GM12873 (cell line): ENCODE measurements around the gene UNC5C.

Experiments used
- TF ChIP-seq, protein P1 (sequence below): IDR thresholded peaks from 2 replicates; pipeline ENCODE4 v1.5.1; 2012; ENCODE audit warnings: low read depth, mild to moderate bottlenecking, moderate library complexity, low read length, control low read depth; ENCODE audit not compliant: insufficient read depth; ENCODE audit errors: missing control alignments

The UNC5C gene

DNA sequence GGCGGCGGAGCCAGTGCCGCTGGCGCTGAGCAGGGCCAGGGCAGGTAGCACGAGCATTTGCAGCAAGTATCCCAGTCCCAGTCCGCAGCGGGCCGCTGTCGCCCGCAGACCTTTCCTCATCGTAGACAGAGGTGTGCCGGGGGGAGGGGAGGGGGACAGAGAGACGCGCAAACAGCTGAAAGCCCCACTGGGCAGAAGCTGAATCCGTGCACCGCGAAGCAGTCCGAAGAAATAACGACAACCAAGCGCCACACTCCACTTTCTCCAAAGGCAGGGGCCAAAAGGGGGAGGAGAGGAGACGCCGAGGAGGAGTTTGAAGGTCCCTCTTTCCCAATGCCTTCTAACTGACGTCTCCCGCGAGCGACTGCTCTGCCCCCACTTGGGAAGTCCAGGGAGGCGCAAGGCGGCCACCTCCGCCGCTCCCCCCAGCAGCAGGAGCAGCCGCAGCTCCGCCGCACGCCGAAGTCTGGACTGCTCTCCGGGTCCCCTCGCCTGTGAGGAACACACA, at the start of gene UNC5C:
Gene UNC5C, minus strand, starts transcription at position 236 of the 508 bp plus-strand sequence.
- TF ChIP-seq, protein P1, sequence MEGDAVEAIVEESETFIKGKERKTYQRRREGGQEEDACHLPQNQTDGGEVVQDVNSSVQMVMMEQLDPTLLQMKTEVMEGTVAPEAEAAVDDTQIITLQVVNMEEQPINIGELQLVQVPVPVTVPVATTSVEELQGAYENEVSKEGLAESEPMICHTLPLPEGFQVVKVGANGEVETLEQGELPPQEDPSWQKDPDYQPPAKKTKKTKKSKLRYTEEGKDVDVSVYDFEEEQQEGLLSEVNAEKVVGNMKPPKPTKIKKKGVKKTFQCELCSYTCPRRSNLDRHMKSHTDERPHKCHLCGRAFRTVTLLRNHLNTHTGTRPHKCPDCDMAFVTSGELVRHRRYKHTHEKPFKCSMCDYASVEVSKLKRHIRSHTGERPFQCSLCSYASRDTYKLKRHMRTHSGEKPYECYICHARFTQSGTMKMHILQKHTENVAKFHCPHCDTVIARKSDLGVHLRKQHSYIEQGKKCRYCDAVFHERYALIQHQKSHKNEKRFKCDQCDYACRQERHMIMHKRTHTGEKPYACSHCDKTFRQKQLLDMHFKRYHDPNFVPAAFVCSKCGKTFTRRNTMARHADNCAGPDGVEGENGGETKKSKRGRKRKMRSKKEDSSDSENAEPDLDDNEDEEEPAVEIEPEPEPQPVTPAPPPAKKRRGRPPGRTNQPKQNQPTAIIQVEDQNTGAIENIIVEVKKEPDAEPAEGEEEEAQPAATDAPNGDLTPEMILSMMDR, result no peak

DNA sequence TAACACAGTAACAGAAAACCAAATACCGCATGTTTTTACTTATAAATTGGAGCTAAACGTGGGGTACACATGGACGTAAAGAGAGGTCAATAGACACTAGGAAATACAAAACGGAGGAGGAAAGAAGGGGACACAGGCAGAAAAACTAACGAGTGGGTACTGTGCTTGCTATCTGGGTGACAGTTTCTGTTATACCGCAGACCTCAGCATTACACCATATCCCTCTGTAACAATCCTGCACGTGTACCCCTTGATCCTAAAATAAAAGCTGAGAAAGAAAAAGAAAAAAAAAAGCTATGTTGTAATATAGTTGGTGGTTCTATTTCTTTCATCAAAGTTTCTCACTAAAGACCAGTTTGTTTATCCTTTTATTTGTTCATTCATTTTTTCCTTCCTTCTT, 47.9 kb upstream of the UNC5C start:
- TF ChIP-seq, protein P1, result no peak

DNA sequence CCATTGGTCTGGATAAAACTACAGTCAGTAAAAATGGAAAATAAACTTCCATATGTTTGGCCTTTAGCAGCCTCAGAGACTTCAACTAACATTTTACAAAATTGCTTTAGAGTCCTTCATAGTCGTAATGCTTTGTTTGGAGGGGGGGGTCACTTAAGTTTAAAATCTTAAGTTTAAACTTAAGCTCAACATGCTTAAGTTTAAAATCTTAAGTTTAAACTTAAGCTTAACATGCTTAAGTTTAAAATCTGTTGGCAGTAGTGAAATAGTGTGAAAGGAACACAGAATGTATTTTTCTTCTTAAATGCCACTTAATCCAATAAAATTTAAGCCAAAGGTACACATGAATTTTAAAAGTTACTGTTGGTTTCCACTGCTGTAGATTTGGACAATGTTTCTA, 45.9 kb upstream of the UNC5C start:
- TF ChIP-seq, protein P1, result no peak

DNA sequence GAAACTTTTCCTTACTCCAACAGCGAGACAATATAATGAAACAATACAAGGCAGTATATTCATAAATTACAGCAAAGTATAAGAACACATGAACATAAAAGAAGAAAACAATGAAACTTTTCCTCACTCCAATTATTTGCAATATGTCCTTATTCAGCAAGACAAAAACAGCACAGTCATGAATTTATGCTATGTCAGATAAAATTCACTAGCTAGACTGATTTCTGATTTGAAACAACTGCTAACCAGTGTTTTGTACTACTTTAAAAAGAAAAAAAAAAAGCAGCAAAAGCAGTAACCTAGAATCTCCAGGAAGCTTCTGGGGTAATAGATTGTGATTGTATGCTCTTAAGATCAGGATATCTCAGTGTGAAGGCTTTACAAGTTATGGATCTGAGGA, 45.2 kb upstream of the UNC5C start:
- TF ChIP-seq, protein P1, result no peak

DNA sequence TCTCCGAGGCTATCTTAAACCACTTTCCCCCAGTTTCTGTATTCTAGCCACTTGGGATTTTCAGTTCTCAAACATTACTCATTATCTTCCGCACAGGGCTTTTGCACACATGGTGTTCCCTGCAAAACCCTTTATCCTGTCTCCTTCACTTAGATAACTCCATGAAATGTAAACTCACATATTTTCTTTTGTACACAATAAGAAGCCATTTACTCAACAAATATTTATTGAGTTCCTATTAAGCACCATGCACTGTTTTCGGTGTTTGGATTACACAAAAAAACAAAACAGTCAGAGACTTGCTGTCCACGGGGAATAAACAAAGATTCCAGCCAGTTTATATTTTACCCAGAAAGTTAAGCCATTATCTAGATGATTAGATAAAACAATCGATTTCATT, 42.5 kb upstream of the UNC5C start:
- TF ChIP-seq, protein P1, result no peak

DNA sequence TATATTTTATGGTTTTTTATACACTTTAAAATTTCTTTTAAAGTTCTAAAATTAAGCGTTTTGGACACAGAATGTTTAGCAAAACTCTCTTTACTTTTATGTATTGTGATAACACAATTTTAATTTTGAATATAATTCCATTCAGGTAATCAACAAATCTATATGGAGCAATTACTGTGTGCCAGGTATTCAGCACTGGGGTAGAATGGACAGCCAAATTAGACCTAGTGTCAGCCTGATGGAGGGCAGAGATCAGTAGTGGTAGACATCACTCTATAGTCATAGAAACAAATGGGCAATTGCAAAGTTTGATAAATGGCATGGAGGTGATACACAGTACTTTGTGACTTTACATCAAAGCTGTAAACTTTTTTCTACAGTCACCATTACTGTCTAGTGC, 41.8 kb upstream of the UNC5C start:
- TF ChIP-seq, protein P1, result no peak

DNA sequence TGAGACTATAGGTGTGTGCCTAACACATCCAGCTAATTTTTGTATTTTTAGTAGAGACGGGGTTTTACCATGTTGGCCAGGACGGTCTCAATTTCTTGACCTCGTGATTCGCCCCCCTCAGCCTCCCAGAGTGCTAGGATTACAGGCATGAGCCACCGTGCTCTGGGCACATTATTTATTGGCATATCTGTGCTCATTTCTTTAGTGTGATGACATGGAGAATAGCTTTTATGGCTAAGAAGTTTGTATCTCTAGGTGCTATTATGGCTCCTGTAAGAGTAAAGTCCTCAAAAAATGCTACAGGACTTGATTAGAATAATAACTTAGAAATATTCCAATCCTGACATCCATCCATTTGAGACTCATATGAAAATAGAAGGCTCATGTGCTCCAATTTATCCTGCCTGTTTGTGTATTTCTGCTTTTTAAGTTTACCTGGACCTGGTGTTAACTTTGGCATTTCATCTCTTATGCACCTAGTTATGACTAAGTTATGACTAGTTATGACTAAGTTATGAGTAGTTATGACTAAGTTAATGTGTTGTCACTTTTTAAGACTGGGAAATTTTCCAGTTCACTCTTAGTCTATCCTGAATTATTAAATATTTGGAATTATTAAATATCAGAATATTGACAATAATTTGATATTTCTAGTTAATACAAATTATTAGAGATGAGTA, 36.4 kb upstream of the UNC5C start:
- TF ChIP-seq, protein P1, result no peak

DNA sequence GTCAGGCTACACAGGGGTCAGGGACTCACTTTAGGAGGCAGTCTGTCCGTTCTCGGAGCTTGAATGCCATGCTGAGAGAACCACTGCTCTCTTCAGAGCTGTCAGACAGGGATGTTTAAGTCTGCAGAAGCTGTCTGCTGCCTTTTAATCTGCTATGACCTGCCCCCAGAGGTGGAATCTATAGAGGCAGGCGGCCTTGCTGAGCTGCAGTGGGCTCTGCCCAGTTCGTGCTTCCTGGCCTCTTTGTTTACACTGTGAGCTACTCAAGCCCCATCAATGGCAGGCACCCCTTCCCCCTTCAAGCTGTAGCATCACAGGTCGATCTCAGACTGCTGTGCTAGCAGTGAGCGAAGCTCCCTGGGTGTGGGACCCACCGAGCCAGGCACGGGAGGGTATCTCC, 31.5 kb upstream of the UNC5C start:
- TF ChIP-seq, protein P1, result no peak
